Muscle layer of duodenum (tissue), 2 donors: ENCODE data around the gene TIAL1.
"Not testable (repeated sequence)": the region's sequence is repeated elsewhere in the genome, so short reads cannot be mapped to it uniquely, and the experiment has no call there.

Source experiments
- H3K27ac ChIP-seq: one replicate; pipeline ENCODE4 v1.7.0; 2013; ENCODE audit warnings: mild to moderate bottlenecking, low read length
- H3K27me3 ChIP-seq: one replicate; pipeline ENCODE4 v1.7.0; 2013; ENCODE audit warnings: low read depth, mild to moderate bottlenecking, control low read depth, low read length
- H3K36me3 ChIP-seq, 2 donors: one replicate each; pipeline ENCODE4 v1.7.0; 2013; ENCODE audit warnings: low read length in 2 of 2, control low read depth in 1 of 2, mild to moderate bottlenecking in 1 of 2; ENCODE audit not compliant: insufficient read depth in 2 of 2, control insufficient read depth in 1 of 2
- H3K4me1 ChIP-seq, 2 donors: one replicate each; pipeline ENCODE4 v1.7.0; 2013; ENCODE audit warnings: low read length in 2 of 2, mild to moderate bottlenecking in 2 of 2, control low read depth in 1 of 2, moderate library complexity in 1 of 2; ENCODE audit not compliant: insufficient read depth in 2 of 2, control insufficient read depth in 1 of 2
- H3K4me3 ChIP-seq, 2 donors: one replicate each; pipeline ENCODE4 v1.7.0; 2013; ENCODE audit warnings: low read length in 2 of 2, low read depth in 1 of 2, mild to moderate bottlenecking in 1 of 2
- H3K9me3 ChIP-seq, 2 donors: one replicate each; pipeline ENCODE4 v1.7.0; 2013; ENCODE audit warnings: low read length in 2 of 2, control low read depth in 1 of 2, mild to moderate bottlenecking in 1 of 2; ENCODE audit not compliant: control insufficient read depth in 1 of 2
- donor health status: healthy.

The TIAL1 gene

DNA sequence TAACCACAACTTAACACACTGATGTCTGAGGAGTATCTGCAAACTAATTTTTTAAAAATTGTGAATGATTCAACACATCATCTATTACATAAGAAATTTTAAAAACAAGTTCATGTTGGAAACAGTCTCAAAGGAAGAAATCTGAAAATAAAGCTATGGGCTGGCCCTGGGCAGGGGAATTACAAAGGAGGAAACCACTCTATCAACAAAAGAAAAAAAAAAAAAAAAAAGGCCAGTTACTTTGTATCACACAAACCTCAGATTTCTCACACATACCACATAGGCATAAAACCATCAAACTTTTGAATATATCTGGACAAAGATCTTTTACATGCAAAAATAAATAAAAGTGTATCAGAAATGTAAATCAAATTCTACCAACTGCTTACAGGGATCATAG, 20.8 kb downstream of the TIAL1 start:
- H3K4me3 ChIP-seq, result no peak overlapping the region
- no peaks in the 10 kb centered on the region for H3K27me3 ChIP-seq
- peaks cover 0 to 4% of the 10 kb centered on the region in 2 donors for H3K4me1 ChIP-seq
- no peaks in the 10 kb centered on the region for H3K9me3 ChIP-seq
- no peak overlapping the region for H3K27ac ChIP-seq
- peaks cover 47 to 50% of the 10 kb centered on the region in 2 donors for H3K36me3 ChIP-seq

GRCh38 chr10:119575506-119575905, 21.3 kb downstream of the TIAL1 start:
- H3K27ac ChIP-seq, result no peak overlapping the region
- H3K4me1 ChIP-seq, result peaks cover 0 to 4% of the 10 kb centered on the region in 2 donors
- H3K9me3 ChIP-seq, result no peaks in the 10 kb centered on the region
- no peaks in the 10 kb centered on the region for H3K27me3 ChIP-seq
- H3K36me3 ChIP-seq, result peaks cover 47 to 50% of the 10 kb centered on the region in 2 donors
- H3K4me3 ChIP-seq, result no peak overlapping the region

DNA sequence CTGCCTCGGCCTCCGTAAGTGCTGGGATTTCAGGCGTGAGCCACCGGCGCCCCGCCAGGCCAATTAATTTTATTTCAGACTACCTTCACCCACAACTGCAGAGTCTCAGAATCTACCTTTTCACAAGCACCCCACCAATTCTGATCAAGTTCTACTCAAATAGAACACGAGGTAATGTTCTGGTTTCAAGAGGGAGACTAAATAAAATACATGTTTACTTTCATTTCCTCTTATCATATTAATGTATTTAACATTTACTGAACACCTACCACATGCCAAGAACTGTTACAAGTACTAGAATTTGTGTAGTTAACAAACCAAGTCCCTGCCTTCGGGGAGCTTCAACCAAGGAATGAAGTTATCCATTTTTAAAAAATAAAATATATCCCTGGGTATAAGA, 28.8 kb downstream of the TIAL1 start:
- peaks cover 0 to 7% of the 10 kb centered on the region in 2 donors for H3K36me3 ChIP-seq
- no peak overlapping the region for H3K4me3 ChIP-seq
- peaks cover 0 to 7% of the 10 kb centered on the region in 2 donors for H3K4me1 ChIP-seq
- H3K27ac ChIP-seq, result no peak overlapping the region
- no peaks in the 10 kb centered on the region for H3K27me3 ChIP-seq
- no peaks in the 10 kb centered on the region for H3K9me3 ChIP-seq

GRCh38 chr10:119562097-119562496, 34.7 kb downstream of the TIAL1 start:
- Histone ChIP-seq H3K4me3 (no peak overlapping the region), H3K36me3 (no peaks in the 10 kb centered on the region), H3K9me3 (no peaks in the 10 kb centered on the region), H3K27me3 (no peaks in the 10 kb centered on the region), H3K27ac (no peak overlapping the region), H3K4me1 (no peaks in the 10 kb centered on the region)

- not testable (repeated sequence) for H3K9me3 ChIP-seq, H3K4me3 ChIP-seq, H3K4me1 ChIP-seq, H3K27ac ChIP-seq, H3K27me3 ChIP-seq, H3K36me3 ChIP-seq
These were observed 37.3 kb downstream of the TIAL1 start for GRCh38 chr10:119559511-119559910.

GRCh38 chr10:119556081-119556480, 40.7 kb downstream of the TIAL1 start:
- H3K36me3 ChIP-seq, H3K27me3 ChIP-seq, H3K4me3 ChIP-seq, H3K27ac ChIP-seq, H3K9me3 ChIP-seq, H3K4me1 ChIP-seq: not testable (repeated sequence)

GRCh38 chr10:119555178-119555784, 41.5 kb downstream of the TIAL1 start:
- no peaks in the 10 kb centered on the region for H3K4me1 ChIP-seq
- no peaks in the 10 kb centered on the region for H3K9me3 ChIP-seq
- H3K36me3 ChIP-seq, result no peaks in the 10 kb centered on the region
- no peaks in the 10 kb centered on the region for H3K27me3 ChIP-seq
- no peak overlapping the region for H3K27ac ChIP-seq
- H3K4me3 ChIP-seq, result no peak overlapping the region

DNA sequence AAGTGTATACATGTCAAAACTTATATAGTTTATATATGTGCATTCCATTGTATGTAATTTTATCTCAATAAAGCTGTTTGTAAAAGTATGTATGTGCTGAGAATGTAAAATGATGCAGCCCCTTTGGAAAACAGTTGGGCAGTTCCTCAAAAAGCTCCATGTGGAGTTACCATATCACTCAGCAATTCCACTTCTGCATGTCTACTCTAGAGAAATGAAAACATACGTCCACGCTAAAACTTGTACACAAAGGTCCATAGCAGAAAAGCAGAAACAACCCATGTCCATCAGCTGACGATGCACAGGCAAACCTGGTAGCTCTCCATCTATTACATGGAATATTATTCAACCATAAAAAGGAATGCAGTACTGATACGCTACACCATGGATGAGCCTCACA, 45.9 kb downstream of the TIAL1 start:
- Histone ChIP-seq H3K9me3 (no peaks in the 10 kb centered on the region), H3K4me3 (no peak overlapping the region), H3K27ac (no peak overlapping the region), H3K4me1 (no peaks in the 10 kb centered on the region), H3K27me3 (no peaks in the 10 kb centered on the region), H3K36me3 (no peaks in the 10 kb centered on the region)

- no peak overlapping the region for H3K4me3 ChIP-seq
- H3K9me3 ChIP-seq, result no peaks in the 10 kb centered on the region
- H3K4me1 ChIP-seq, result no peaks in the 10 kb centered on the region
- H3K27me3 ChIP-seq, result no peaks in the 10 kb centered on the region
- no peaks in the 10 kb centered on the region for H3K36me3 ChIP-seq
- H3K27ac ChIP-seq, result no peak overlapping the region
These were observed 47.3 kb downstream of the TIAL1 start for GRCh38 chr10:119549247-119549999.

GRCh38 chr10:119546009-119546408, 50.8 kb downstream of the TIAL1 start:
- H3K27me3 ChIP-seq, result no peaks in the 10 kb centered on the region
- no peak overlapping the region for H3K27ac ChIP-seq
- H3K4me3 ChIP-seq, result no peak overlapping the region
- peaks cover 0 to 11% of the 10 kb centered on the region in 2 donors for H3K4me1 ChIP-seq
- H3K36me3 ChIP-seq, result no peaks in the 10 kb centered on the region
- no peaks in the 10 kb centered on the region for H3K9me3 ChIP-seq

- Histone ChIP-seq H3K4me3 (no peak overlapping the region), H3K9me3 (no peaks in the 10 kb centered on the region), H3K4me1 (peaks cover 0 to 18% of the 10 kb centered on the region in 2 donors), H3K27me3 (no peaks in the 10 kb centered on the region), H3K36me3 (no peaks in the 10 kb centered on the region), H3K27ac (no peak overlapping the region)
These were observed 51.5 kb downstream of the TIAL1 start for GRCh38 chr10:119545310-119545709.
